HepG2 (cell line): ENCODE data around the gene POLR2J. TPM values are rescaled to one million over a fixed set of nuclear protein-coding genes. Genes with fewer than 3 reads are reported as not detected.

Source experiments
- ATAC-seq: fragments of 200-7000 bp; cut with Tn5 transposase; 3 replicates; pipeline ENCODE4 v1.9.1; 2020; ENCODE audit warnings: mild to moderate bottlenecking, moderate library complexity
- BruUV-seq: library from RNA; stranded (reverse); fragments of 400-500 nt; replicated peaks from 2 replicates; lab custom pipeline; 2021; lab: Mats Ljungman, UMichigan
- CTCF ChIA-PET: fragments of 300-600 bp; formaldehyde crosslinking; extraction: SDS; loops from one replicate; lab custom pipeline; 2021; ENCODE audit warnings: low total read pairs, inconsistent platforms, low intra/inter-chr PET ratio; lab: Yijun Ruan, JAX
- POLR2A ChIA-PET: fragments of 350-600 bp; sonication (Branson Sonifier 250); formaldehyde crosslinking; loops from one replicate; lab custom pipeline; 2020; ENCODE audit warnings: antibody characterized with exemption, inconsistent platforms; lab: Yijun Ruan, JAX
- DNase-seq: peaks from one replicate; pipeline ENCODE4 v3.0.0-alpha.2; 2015; ENCODE audit warnings: low spot score
- FAIRE-seq: peaks from 3 replicates; lab custom pipeline; 2011; peaks lifted over from hg19 to GRCh38; lab: Jason Lieb, UNC
- H2AFZ ChIP-seq: one replicate; pipeline ENCODE4 v1.6.1; 2011; ENCODE audit warnings: low read length, inconsistent platforms
- H3K27ac ChIP-seq: fragments of 300-600 bp; 3 replicates; pipeline ENCODE4 v1.8.0; 2011; ENCODE audit warnings: mixed run types, mild to moderate bottlenecking, mixed read lengths, low read length, inconsistent platforms; ENCODE audit not compliant: insufficient read depth; ENCODE audit errors: extremely low read length
- H3K27me3 ChIP-seq, 2 experiments: fragments of 200-600 bp in 1 of 2; 2 replicates in 1 of 2; 3 replicates in 1 of 2; pipeline versions ENCODE4 v1.6.0 to v1.8.0; 2011; ENCODE audit warnings: low read length in 2 of 2, mild to moderate bottlenecking in 2 of 2, moderate library complexity in 2 of 2, inconsistent platforms in 1 of 2; ENCODE audit not compliant: insufficient read depth in 2 of 2, control insufficient read depth in 1 of 2
- H3K36me3 ChIP-seq, 2 experiments: fragments of 200-600 bp in 1 of 2; replicated peaks in 1 of 2; 2 replicates in 1 of 2; 3 replicates in 1 of 2; pipeline versions ENCODE4 v1.5.1 to v1.8.0; 2011; ENCODE audit warnings: low read length in 2 of 2, inconsistent platforms in 1 of 2; ENCODE audit not compliant: insufficient read depth in 2 of 2, control insufficient read depth in 1 of 2
- H3K4me1 ChIP-seq: 2 replicates; pipeline ENCODE4 v1.5.1; 2012; ENCODE audit warnings: low read length, inconsistent platforms; ENCODE audit not compliant: insufficient read depth
- H3K4me2 ChIP-seq: 2 replicates; pipeline ENCODE4 v1.6.0; 2011; ENCODE audit warnings: low read depth, low read length, inconsistent platforms
- H3K4me3 ChIP-seq, 3 experiments: fragments of 200-600 bp in 1 of 3; sonication (generic), shearing (Covaris generic) in 1 of 3; replicated peaks in 1 of 3; 2 replicates each; pipeline ENCODE4 v1.5.1; 2011 to 2016; ENCODE audit warnings: low read length in 3 of 3, inconsistent platforms in 2 of 3, low read depth in 2 of 3, mild to moderate bottlenecking in 2 of 3, control low read depth in 1 of 3, mixed read lengths in 1 of 3; ENCODE audit not compliant: insufficient read depth in 1 of 3
- H3K79me2 ChIP-seq: one replicate; pipeline ENCODE4 v1.6.1; 2011; ENCODE audit warnings: low read length, inconsistent platforms; ENCODE audit not compliant: insufficient read depth
- H3K9ac ChIP-seq: 2 replicates; pipeline ENCODE4 v1.6.0; 2011; ENCODE audit warnings: mild to moderate bottlenecking, low read depth, low read length, inconsistent platforms; ENCODE audit not compliant: insufficient read depth
- H3K9me3 ChIP-seq: 2 replicates; pipeline ENCODE4 v1.5.1; 2012; ENCODE audit warnings: mild to moderate bottlenecking, low read length
- H4K20me1 ChIP-seq: 2 replicates; pipeline ENCODE4 v1.6.0; 2011; ENCODE audit warnings: inconsistent platforms, mild to moderate bottlenecking, low read length, moderate library complexity; ENCODE audit not compliant: insufficient read depth
- AGO1 ChIP-seq: fragments of 200-400 bp; formaldehyde crosslinking; IDR thresholded peaks from 2 replicates; pipeline ENCODE4 v1.6.1; 2017; ENCODE audit warnings: mild to moderate bottlenecking, low read depth, low read length, moderate library complexity; ENCODE audit not compliant: poor library complexity, severe bottlenecking
- CEBPG ChIP-seq: IDR thresholded peaks from 2 replicates; pipeline ENCODE4 v1.6.1; 2016
- CREB1 ChIP-seq, 2 experiments: fragments of 450-650 bp in 1 of 2; IDR thresholded peaks; 2 replicates each; pipeline ENCODE4 v1.6.1; 2016 to 2017; ENCODE audit warnings: control low read depth in 1 of 2, mild to moderate bottlenecking in 1 of 2, missing compliant biosample characterization in 1 of 2, missing genetic modification characterization in 1 of 2
- GPN1 ChIP-seq: sonication (generic); formaldehyde crosslinking; IDR thresholded peaks from 2 replicates; pipeline ENCODE4 v1.5.1; 2020; ENCODE audit warnings: missing genetic modification reagents, borderline replicate concordance
- SMAD1 ChIP-seq: sonication (generic); formaldehyde crosslinking; IDR thresholded peaks from 2 replicates; pipeline ENCODE4 v1.4.0; 2020; ENCODE audit warnings: missing genetic modification reagents, low read depth, mild to moderate bottlenecking, borderline replicate concordance
- SMARCC2 ChIP-seq: fragments of 450-650 bp; IDR thresholded peaks from 2 replicates; pipeline ENCODE4 v1.6.1; 2017; ENCODE audit warnings: antibody characterized with exemption, mild to moderate bottlenecking
- SRF ChIP-seq: IDR thresholded peaks from 2 replicates; pipeline ENCODE4 v1.6.1; 2011; ENCODE audit warnings: mild to moderate bottlenecking, low read depth, low read length, moderate library complexity
- ZBTB38 ChIP-seq: sonication (generic); formaldehyde crosslinking; IDR thresholded peaks from 2 replicates; pipeline ENCODE4 v1.5.1; 2020; ENCODE audit warnings: mild to moderate bottlenecking, missing genetic modification reagents
- ZFP82 ChIP-seq: sonication (generic); formaldehyde crosslinking; IDR thresholded peaks from 2 replicates; pipeline ENCODE4 v1.5.1; 2020; ENCODE audit warnings: mild to moderate bottlenecking, missing genetic modification reagents, borderline replicate concordance
- ZFYVE20 ChIP-seq: sonication (generic); formaldehyde crosslinking; IDR thresholded peaks from 2 replicates; pipeline ENCODE4 v1.8.0; 2023; ENCODE audit warnings: low read depth, mild to moderate bottlenecking, moderate library complexity, missing genetic modification reagents, borderline replicate concordance
- ZNF17 ChIP-seq: sonication (generic); formaldehyde crosslinking; IDR thresholded peaks from 2 replicates; pipeline ENCODE4 v1.5.0; 2020; ENCODE audit warnings: mild to moderate bottlenecking, missing genetic modification reagents
- ZNF331 ChIP-seq: sonication (generic); formaldehyde crosslinking; IDR thresholded peaks from 2 replicates; pipeline ENCODE4 v1.4.0; 2020; ENCODE audit warnings: missing genetic modification reagents
- ZNF468 ChIP-seq: sonication (generic); formaldehyde crosslinking; IDR thresholded peaks from 2 replicates; pipeline ENCODE4 v1.8.0; 2022; ENCODE audit warnings: mild to moderate bottlenecking, moderate library complexity, missing genetic modification reagents
- ZNF580 ChIP-seq: IDR thresholded peaks from 2 replicates; pipeline ENCODE4 v1.6.1; 2016; ENCODE audit warnings: low read depth, borderline replicate concordance
- ZNF629 ChIP-seq: sonication (generic); formaldehyde crosslinking; conservative IDR thresholded peaks from 2 replicates; pipeline ENCODE4 v1.5.0; 2020; ENCODE audit warnings: missing genetic modification reagents
- ZNF891 ChIP-seq: sonication (generic); formaldehyde crosslinking; IDR thresholded peaks from 2 replicates; pipeline ENCODE4 v1.5.0; 2020; ENCODE audit warnings: mild to moderate bottlenecking, missing genetic modification reagents
- WGBS: methylation state at CpG from one replicate; pipeline ENCODE4 v1.1.6; 2017; ENCODE audit warnings: low lambda C conversion rate; 5-methylcytosine and 5-hydroxymethylcytosine counted together
- in situ Hi-C: cut with HindIII; loops from 2 replicates; pipeline ENCODE4 v1.10.0; 2017; ENCODE audit warnings: low pct_unique_long_range_greater_than_20kb; ENCODE audit not compliant: extremely low pct_ligation_motif_present
- intact Hi-C: fragments of 100-400 bp; cut with micrococcal nuclease; formaldehyde crosslinking; loops from one replicate; pipeline ENCODE4 v1.10.0; 2022; ENCODE audit not compliant: unreplicated experiment
- polyA plus RNA-seq, 8 experiments: library from polyadenylated mRNA; depleted of rRNA in 3 of 8; stranded (reverse) in 7 of 8; unstranded in 1 of 8; fragments of >200 nt; fragmentation: Illumina TruSeq in 4 of 8; extraction: Trizol in 4 of 8; gene quantifications; 2 replicates each; pipeline versions ENCODE4 v1.2.1 to v1.2.3, GENCODE V29; 2011 to 2016; ENCODE audit warnings: low read depth in 4 of 8, missing spikeins in 1 of 8, mixed read lengths in 1 of 8; ENCODE audit not compliant: insufficient read depth in 1 of 8
- total RNA-seq, 5 experiments: library from RNA; depleted of rRNA; stranded (reverse); fragments of >200 nt; fragmentation: Illumina TruSeq; extraction: Trizol; gene quantifications; 2 replicates each; pipeline ENCODE4 v1.2.3, GENCODE V29; 2016; ENCODE audit warnings: low read depth in 1 of 5
- TF ChIP-seq, protein P1 (sequence below): sonication (generic); formaldehyde crosslinking; IDR thresholded peaks from 2 replicates; pipeline ENCODE4 v1.4.0; 2020; ENCODE audit warnings: missing genetic modification reagents, borderline replicate concordance
- TF ChIP-seq, protein P2 (sequence below): fragments of 450-650 bp; IDR thresholded peaks from 2 replicates; pipeline ENCODE4 v1.6.1; 2016

POLR2J gene
- total and polyA plus RNA-seq, 2 of the 13 experiments (the other 11 are each of a cell fraction or from before 2014, with no cell fraction given): 41.2 to 71.4 TPM

DNA sequence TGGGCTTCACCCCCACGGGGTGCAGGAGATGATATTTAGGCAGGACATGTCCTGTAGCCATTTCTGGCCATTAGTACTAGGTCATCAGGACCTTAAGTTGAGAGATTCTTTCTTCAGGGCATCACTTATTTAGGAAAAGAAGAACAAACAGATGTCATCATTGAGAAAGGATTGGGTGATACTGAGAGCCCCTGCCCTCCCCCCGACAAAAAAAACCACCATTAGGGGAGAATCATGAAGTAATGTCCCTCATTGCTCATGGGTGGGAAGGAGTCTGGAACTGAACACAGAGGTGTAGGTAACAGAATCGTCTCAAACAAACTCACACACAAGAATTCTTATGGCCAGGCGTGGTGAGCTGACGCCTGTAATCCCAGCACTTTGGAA lies 51.7 kb downstream of the POLR2J start:
- CTCF ChIA-PET: no interaction called here
- in situ Hi-C loops: no loop called here
- no peak for DNase-seq
- BruUV-seq: no TSS peak
- no peaks in the 10 kb centered on the region for H3K9me3 ChIP-seq
- H3K79me2 ChIP-seq: no peaks in the 10 kb centered on the region
- H3K4me3 ChIP-seq: no peak overlapping the region
- H3K9ac ChIP-seq: no peak overlapping the region
- intact Hi-C loops: no loop called here
- 98% methylated on average over 5 of the region's 5 CpGs for WGBS
- TF ChIP-seq GPN1 (CRISPR knock-in tag) (no peak), SRF (no peak), ZFYVE20 (no peak), SMARCC2 (no peak), ZNF17 (no peak), SMAD1 (no peak), ZFP82 (CRISPR knock-in tag) (no peak), ZNF891 (CRISPR knock-in tag) (no peak), ZBTB38 (CRISPR knock-in tag) (no peak), ZNF629 (CRISPR knock-in tag) (no peak), CEBPG (CRISPR knock-in tag) (no peak), ZNF331 (no peak), CREB1 (IDR thresholded peaks at IDR 0.05) (no peak), CREB1 (CRISPR knock-in tag; IDR thresholded peaks at IDR 0.05) (no peak), ZNF468 (no peak), ZNF580 (CRISPR knock-in tag) (no peak), AGO1 (no peak)
- TF ChIP-seq, protein P1, sequence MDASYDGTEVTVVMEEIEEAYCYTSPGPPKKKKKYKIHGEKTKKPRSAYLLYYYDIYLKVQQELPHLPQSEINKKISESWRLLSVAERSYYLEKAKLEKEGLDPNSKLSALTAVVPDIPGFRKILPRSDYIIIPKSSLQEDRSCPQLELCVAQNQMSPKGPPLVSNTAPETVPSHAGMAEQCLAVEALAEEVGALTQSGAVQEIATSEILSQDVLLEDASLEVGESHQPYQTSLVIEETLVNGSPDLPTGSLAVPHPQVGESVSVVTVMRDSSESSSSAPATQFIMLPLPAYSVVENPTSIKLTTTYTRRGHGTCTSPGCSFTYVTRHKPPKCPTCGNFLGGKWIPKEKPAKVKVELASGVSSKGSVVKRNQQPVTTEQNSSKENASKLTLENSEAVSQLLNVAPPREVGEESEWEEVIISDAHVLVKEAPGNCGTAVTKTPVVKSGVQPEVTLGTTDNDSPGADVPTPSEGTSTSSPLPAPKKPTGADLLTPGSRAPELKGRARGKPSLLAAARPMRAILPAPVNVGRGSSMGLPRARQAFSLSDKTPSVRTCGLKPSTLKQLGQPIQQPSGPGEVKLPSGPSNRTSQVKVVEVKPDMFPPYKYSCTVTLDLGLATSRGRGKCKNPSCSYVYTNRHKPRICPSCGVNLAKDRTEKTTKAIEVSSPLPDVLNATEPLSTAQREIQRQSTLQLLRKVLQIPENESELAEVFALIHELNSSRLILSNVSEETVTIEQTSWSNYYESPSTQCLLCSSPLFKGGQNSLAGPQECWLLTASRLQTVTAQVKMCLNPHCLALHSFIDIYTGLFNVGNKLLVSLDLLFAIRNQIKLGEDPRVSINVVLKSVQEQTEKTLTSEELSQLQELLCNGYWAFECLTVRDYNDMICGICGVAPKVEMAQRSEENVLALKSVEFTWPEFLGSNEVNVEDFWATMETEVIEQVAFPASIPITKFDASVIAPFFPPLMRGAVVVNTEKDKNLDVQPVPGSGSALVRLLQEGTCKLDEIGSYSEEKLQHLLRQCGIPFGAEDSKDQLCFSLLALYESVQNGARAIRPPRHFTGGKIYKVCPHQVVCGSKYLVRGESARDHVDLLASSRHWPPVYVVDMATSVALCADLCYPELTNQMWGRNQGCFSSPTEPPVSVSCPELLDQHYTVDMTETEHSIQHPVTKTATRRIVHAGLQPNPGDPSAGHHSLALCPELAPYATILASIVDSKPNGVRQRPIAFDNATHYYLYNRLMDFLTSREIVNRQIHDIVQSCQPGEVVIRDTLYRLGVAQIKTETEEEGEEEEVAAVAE (CRISPR knock-in tag): no peak
- TF ChIP-seq, protein P2, sequence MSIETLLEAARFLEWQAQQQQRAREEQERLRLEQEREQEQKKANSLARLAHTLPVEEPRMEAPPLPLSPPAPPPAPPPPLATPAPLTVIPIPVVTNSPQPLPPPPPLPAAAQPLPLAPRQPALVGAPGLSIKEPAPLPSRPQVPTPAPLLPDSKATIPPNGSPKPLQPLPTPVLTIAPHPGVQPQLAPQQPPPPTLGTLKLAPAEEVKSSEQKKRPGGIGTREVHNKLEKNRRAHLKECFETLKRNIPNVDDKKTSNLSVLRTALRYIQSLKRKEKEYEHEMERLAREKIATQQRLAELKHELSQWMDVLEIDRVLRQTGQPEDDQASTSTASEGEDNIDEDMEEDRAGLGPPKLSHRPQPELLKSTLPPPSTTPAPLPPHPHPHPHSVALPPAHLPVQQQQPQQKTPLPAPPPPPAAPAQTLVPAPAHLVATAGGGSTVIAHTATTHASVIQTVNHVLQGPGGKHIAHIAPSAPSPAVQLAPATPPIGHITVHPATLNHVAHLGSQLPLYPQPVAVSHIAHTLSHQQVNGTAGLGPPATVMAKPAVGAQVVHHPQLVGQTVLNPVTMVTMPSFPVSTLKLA: no peak
- TF ChIP-seq, all 625 proteins: peak for 0
- Histone ChIP-seq H3K4me1 (peaks cover 12% of the 10 kb centered on the region), H3K27ac (no peak overlapping the region), H2AFZ (no peak overlapping the region), H3K4me2 (no peak overlapping the region), H4K20me1 (no peaks in the 10 kb centered on the region), H3K27me3 (no peaks in the 10 kb centered on the region), H3K36me3 (peaks cover 17 to 44% of the 10 kb centered on the region in 2 experiments; a peak in 4 of 5 replicates)
- FAIRE-seq: no peak
- POLR2A ChIA-PET: no interaction called here
- no peak for ATAC-seq
